Measurements from ENCODE around the gene CNST. TPM values are rescaled to one million over a fixed set of nuclear protein-coding genes. Genes with fewer than 3 reads are reported as not detected.

CNST gene
- total RNA-seq, 1 experiment from 2014 or later = 21.0 TPM

DNA sequence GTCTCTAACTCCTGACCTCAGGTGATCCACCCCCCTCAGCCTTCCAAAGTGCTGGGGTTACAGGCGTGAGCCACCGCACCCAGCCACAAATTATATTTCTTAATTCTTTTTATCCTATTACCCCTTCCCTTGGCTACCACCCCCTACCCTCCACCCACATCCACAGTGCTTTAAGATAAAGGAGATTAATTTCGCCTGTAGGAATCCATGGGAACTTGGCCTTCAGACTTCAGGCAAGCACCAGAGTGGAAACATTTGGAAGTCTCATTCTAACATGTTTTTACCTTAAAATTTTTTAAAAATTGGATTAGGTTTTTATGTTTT lies 10.4 kb downstream of the CNST start:
- Histone ChIP-seq H3K36me3 (ENCODE audit: insufficient read depth, low read length, poor library complexity, severe bottlenecking) (no peaks in the 10 kb centered on the region), H3K4me3 (ENCODE audit: low read depth, low read length, poor library complexity, severe bottlenecking) (no peak overlapping the region), H3K27me3 (replicated peaks; ENCODE audit: insufficient read depth, low read depth, low read length, poor library complexity) (no peaks in the 10 kb centered on the region), H3K27ac (ENCODE audit: low read depth, low read length, poor library complexity, severe bottlenecking) (no peak overlapping the region), H3K4me1 (ENCODE audit: insufficient read depth, low read length, poor library complexity, severe bottlenecking) (peaks cover 32% of the 10 kb centered on the region), H3K9me3 (ENCODE audit: low read depth, low read length, poor library complexity, severe bottlenecking) (no peaks in the 10 kb centered on the region)
- CTCF ChIA-PET = no interaction called here
- POLR2A ChIA-PET (ENCODE audit: low non-redundant PET) = no interaction called here
- DNase-seq (ENCODE audit: low spot score) = no peak
- no peak for TF ChIP-seq EZH2 (IDR thresholded peaks at IDR 0.05; ENCODE audit: borderline replicate concordance, low read depth, low read length, poor library complexity, severe bottlenecking)
- TF ChIP-seq, protein P1, sequence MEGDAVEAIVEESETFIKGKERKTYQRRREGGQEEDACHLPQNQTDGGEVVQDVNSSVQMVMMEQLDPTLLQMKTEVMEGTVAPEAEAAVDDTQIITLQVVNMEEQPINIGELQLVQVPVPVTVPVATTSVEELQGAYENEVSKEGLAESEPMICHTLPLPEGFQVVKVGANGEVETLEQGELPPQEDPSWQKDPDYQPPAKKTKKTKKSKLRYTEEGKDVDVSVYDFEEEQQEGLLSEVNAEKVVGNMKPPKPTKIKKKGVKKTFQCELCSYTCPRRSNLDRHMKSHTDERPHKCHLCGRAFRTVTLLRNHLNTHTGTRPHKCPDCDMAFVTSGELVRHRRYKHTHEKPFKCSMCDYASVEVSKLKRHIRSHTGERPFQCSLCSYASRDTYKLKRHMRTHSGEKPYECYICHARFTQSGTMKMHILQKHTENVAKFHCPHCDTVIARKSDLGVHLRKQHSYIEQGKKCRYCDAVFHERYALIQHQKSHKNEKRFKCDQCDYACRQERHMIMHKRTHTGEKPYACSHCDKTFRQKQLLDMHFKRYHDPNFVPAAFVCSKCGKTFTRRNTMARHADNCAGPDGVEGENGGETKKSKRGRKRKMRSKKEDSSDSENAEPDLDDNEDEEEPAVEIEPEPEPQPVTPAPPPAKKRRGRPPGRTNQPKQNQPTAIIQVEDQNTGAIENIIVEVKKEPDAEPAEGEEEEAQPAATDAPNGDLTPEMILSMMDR (conservative IDR thresholded peaks at IDR 0.05; ENCODE audit: low read depth, low read length) = no peak
- BruUV-seq (replicated peaks) = no TSS peak
- intact Hi-C loops (cut with micrococcal nuclease; ENCODE audit: unreplicated experiment) = no loop called here

DNA sequence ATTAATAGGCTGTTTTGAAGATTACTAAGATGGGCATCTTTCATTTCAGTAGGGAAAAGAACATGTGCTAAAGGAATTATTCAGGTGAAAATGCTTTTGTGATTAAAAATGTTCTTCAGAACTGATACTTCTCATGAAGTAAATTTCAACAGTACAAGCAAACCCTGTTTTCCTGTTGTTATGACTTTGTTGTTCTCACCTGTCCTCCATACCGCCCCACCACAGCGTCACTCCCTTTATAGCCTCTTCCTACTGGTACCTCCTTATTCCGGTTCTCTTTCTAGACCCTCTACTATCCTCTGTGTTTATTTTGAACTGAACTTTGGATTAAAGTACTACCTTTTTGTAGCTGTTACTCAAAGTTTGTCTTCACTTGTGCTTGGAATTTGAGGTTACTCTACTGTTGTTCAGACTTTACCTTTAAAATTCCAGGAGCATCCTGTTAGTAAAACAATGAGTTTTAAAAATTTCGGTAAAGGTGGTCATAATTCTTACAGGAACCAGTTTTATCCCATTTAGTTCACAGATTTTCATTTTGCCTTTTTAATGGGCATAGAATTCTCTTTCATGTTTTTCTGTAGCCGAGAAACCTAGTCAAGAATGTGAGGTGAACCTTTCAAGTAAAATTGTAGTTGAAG lies 10.9 kb downstream of the CNST start:
- intact Hi-C loops (cut with micrococcal nuclease; ENCODE audit: unreplicated experiment) = no loop called here
- Histone ChIP-seq H3K9me3 (ENCODE audit: low read depth, low read length, poor library complexity, severe bottlenecking) (no peaks in the 10 kb centered on the region), H3K27me3 (replicated peaks; ENCODE audit: insufficient read depth, low read depth, low read length, poor library complexity) (no peaks in the 10 kb centered on the region), H3K4me1 (ENCODE audit: insufficient read depth, low read length, poor library complexity, severe bottlenecking) (peaks cover 32% of the 10 kb centered on the region), H3K27ac (ENCODE audit: low read depth, low read length, poor library complexity, severe bottlenecking) (no peak overlapping the region), H3K4me3 (ENCODE audit: low read depth, low read length, poor library complexity, severe bottlenecking) (no peak overlapping the region), H3K36me3 (ENCODE audit: insufficient read depth, low read length, poor library complexity, severe bottlenecking) (no peaks in the 10 kb centered on the region)
- ChIA-PET CTCF (no interaction called here), POLR2A (ENCODE audit: low non-redundant PET) (no interaction called here)
- TF ChIP-seq EZH2 (IDR thresholded peaks at IDR 0.05; ENCODE audit: borderline replicate concordance, low read depth, low read length, poor library complexity, severe bottlenecking) = no peak
- TF ChIP-seq, protein P1 (conservative IDR thresholded peaks at IDR 0.05; ENCODE audit: low read depth, low read length) = no peak
- BruUV-seq (replicated peaks) = no TSS peak
- DNase-seq (ENCODE audit: low spot score) = no peak

DNA sequence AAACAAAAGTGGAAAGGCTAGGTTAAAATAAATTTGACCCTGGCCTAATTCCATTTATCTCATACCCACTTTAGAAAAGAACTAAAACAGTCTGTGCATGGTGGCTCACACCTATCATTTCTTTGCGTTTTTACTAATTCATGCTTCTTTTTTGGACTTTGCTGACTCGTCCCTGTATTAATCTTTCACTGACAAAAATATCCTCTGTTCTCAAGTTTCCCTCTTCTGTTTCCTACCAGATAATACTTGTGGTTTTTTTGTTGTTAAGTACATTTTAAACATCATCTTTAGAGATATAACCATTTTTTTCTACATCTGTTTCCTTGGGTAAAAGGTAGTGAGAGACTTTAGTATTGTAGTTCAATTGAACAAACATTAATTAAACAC lies 11.5 kb downstream of the CNST start:
- Histone ChIP-seq H3K4me3 (ENCODE audit: low read depth, low read length, poor library complexity, severe bottlenecking) (no peak overlapping the region), H3K36me3 (ENCODE audit: insufficient read depth, low read length, poor library complexity, severe bottlenecking) (no peaks in the 10 kb centered on the region), H3K27me3 (replicated peaks; ENCODE audit: insufficient read depth, low read depth, low read length, poor library complexity) (no peaks in the 10 kb centered on the region), H3K4me1 (ENCODE audit: insufficient read depth, low read length, poor library complexity, severe bottlenecking) (peaks cover 31% of the 10 kb centered on the region), H3K9me3 (ENCODE audit: low read depth, low read length, poor library complexity, severe bottlenecking) (no peaks in the 10 kb centered on the region), H3K27ac (ENCODE audit: low read depth, low read length, poor library complexity, severe bottlenecking) (no peak overlapping the region)
- TF ChIP-seq, protein P1 (conservative IDR thresholded peaks at IDR 0.05; ENCODE audit: low read depth, low read length) = no peak
- no peak for TF ChIP-seq EZH2 (IDR thresholded peaks at IDR 0.05; ENCODE audit: borderline replicate concordance, low read depth, low read length, poor library complexity, severe bottlenecking)
- POLR2A ChIA-PET (ENCODE audit: low non-redundant PET) = no interaction called here
- BruUV-seq (replicated peaks) = no TSS peak
- CTCF ChIA-PET = no interaction called here
- intact Hi-C loops (cut with micrococcal nuclease; ENCODE audit: unreplicated experiment) = no loop called here
- DNase-seq (ENCODE audit: low spot score) = no peak

All from A673 (cell line).